ENCODE measurements around the gene GMPPB.

DNA sequence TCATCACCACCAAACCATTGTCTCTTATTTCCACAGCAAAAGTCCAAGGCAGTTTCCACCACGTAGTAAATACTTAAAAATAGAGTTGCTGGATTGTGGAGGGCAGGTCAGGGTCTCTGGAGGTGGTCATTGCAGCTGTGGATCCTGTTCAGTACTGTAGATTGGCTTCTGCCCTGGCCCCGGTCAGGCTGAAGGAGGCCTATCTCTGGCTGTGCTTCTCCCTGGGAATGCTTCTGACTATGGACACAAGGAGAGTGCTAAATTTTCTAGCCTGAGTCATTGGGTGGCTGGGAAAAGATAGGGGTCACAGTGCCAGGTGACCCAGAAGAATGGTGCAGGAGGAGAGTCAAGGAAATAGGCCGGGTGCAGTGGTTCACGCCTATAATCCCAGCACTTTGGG lies 26.3 kb upstream of the GMPPB start:
- TF ChIP-seq RAD21 (IDR thresholded peaks at IDR 0.05 in 1 of 2, conservative IDR thresholded peaks at IDR 0.05 in 1 of 2; ENCODE audit: low read depth in 2 of 2, low read length in 2 of 2): no peak
- no peak for TF ChIP-seq POLR2A (IDR thresholded peaks at IDR 0.05; ENCODE audit: control extremely low read depth in 1 of 2, low read depth in 2 of 2, low read length in 2 of 2)
- no peak for TF ChIP-seq TAF1 (IDR thresholded peaks at IDR 0.05; ENCODE audit: low read depth, low read length)
- TF ChIP-seq, protein P1, sequence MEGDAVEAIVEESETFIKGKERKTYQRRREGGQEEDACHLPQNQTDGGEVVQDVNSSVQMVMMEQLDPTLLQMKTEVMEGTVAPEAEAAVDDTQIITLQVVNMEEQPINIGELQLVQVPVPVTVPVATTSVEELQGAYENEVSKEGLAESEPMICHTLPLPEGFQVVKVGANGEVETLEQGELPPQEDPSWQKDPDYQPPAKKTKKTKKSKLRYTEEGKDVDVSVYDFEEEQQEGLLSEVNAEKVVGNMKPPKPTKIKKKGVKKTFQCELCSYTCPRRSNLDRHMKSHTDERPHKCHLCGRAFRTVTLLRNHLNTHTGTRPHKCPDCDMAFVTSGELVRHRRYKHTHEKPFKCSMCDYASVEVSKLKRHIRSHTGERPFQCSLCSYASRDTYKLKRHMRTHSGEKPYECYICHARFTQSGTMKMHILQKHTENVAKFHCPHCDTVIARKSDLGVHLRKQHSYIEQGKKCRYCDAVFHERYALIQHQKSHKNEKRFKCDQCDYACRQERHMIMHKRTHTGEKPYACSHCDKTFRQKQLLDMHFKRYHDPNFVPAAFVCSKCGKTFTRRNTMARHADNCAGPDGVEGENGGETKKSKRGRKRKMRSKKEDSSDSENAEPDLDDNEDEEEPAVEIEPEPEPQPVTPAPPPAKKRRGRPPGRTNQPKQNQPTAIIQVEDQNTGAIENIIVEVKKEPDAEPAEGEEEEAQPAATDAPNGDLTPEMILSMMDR (IDR thresholded peaks at IDR 0.05; ENCODE audit: control extremely low read depth in 1 of 3, insufficient read depth in 1 of 3, low read depth in 1 of 3, low read length in 3 of 3): no peak
- no peak for TF ChIP-seq CBX5 (IDR thresholded peaks at IDR 0.05; ENCODE audit: low read depth, low read length)
- no peak for TF ChIP-seq SP1 (IDR thresholded peaks at IDR 0.05; ENCODE audit: low read depth, low read length)
- TF ChIP-seq RNF2 (IDR thresholded peaks at IDR 0.05; ENCODE audit: borderline replicate concordance, low read depth, low read length, missing control alignments, poor library complexity, severe bottlenecking): no peak
- TF ChIP-seq EZH2 (IDR thresholded peaks at IDR 0.05; ENCODE audit: low read depth, low read length, severe bottlenecking): no peak
- TF ChIP-seq JUN (IDR thresholded peaks at IDR 0.05; ENCODE audit: low read depth, low read length): no peak
- no peak for TF ChIP-seq SRF (IDR thresholded peaks at IDR 0.05; ENCODE audit: low read depth, low read length)
- no peak for TF ChIP-seq POLR2AphosphoS5 (IDR thresholded peaks at IDR 0.05; ENCODE audit: low read depth, low read length)
- TF ChIP-seq, protein P2, sequence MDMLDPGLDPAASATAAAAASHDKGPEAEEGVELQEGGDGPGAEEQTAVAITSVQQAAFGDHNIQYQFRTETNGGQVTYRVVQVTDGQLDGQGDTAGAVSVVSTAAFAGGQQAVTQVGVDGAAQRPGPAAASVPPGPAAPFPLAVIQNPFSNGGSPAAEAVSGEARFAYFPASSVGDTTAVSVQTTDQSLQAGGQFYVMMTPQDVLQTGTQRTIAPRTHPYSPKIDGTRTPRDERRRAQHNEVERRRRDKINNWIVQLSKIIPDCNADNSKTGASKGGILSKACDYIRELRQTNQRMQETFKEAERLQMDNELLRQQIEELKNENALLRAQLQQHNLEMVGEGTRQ (IDR thresholded peaks at IDR 0.05; ENCODE audit: low read length): no peak
- no peak for TF ChIP-seq GTF2F1 (IDR thresholded peaks at IDR 0.05; ENCODE audit: borderline replicate concordance, low read depth, low read length)

All from H1 (cell line).